Retinal pigment epithelial cell (primary cell): ENCODE data around the gene MCU.
"Not testable (repeated sequence)": the region's sequence is repeated elsewhere in the genome, so short reads cannot be mapped to it uniquely, and the experiment has no call there.

Source experiments
- DNase-seq: peaks from one replicate; pipeline ENCODE4 v3.0.0-alpha.2; 2010; ENCODE audit warnings: low read depth
- H3K4me3 ChIP-seq: 2 replicates; pipeline ENCODE4 v1.5.1; 2011; ENCODE audit warnings: mild to moderate bottlenecking, low read length, control low read depth, moderate library complexity
- CTCF ChIP-seq: conservative IDR thresholded peaks from 2 replicates; pipeline ENCODE4 v1.5.1; 2011; ENCODE audit warnings: low read depth, low read length, control low read depth, inconsistent platforms

Gene MCU

GRCh38 chr10:72762042-72762441, 70.1 kb downstream of the MCU start:
- TF ChIP-seq CTCF = no peak
- DNase-seq = no peak
- no peak overlapping the region for H3K4me3 ChIP-seq

- H3K4me3 ChIP-seq = no peak overlapping the region
- no peak for TF ChIP-seq CTCF
- no peak for DNase-seq
Measured at GRCh38 chr10:72763201-72763600, 71.3 kb downstream of the MCU start.

GRCh38 chr10:72764151-72764550, 72.2 kb downstream of the MCU start:
- H3K4me3 ChIP-seq = no peak overlapping the region
- peak; percentile 43 for DNase-seq
- no peak for TF ChIP-seq CTCF

DNA sequence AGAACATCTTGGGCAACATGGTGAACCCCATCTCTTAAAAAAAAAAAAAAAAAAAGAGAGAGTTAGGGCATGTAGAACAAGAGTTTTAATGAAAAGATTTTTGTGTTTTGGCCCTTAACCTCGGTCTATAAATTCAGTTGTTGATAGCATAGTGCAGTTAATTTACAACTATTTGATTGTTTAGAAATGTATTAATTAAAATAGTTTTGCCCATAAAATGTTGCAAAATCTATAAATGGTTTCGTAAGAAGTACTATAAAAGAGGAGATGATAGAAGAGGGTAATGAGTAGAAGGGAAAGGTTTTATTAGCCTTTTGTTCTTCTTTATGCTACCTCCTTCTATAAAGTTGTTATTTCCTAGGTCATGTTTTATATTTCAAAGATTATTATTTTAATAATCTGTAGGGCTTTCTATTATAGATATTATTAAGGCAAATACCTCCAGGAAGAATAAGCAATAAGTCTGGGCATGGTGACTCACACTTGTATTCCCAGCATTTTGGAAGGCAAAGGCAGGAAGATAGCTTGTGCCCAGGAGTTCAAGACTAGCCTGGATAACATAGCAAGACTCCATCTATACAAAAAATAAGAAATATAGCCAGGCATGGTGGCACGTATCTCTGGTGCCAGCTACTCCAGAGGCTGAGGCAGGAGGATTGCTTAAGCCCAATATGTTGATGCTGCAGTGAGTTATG, 73.3 kb downstream of the MCU start:
- H3K4me3 ChIP-seq = no peak overlapping the region
- TF ChIP-seq CTCF = no peak
- no peak for DNase-seq

GRCh38 chr10:72771195-72771594, 79.3 kb downstream of the MCU start:
- H3K4me3 ChIP-seq, DNase-seq: not testable (repeated sequence)

DNA sequence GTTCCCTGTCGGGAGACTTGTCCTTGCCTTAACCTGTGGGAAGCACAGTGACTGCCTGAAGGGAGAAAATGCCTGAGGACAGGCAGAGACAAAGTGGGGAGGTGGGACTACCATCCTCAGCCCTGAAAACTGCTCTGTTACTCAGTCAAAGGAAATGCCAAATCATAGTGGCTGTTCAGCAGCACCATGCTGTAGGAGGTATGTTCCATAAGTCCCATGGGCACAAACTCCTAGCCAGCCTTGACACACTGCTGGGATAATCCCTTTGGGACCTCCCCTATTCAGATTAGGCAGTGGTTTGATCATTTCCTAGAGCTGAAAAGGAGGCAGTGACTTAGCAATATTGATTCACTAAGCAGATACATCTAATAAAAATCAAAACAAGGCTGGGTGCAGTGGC, 80.1 kb downstream of the MCU start:
- DNase-seq = no peak
- no peak for TF ChIP-seq CTCF
- no peak overlapping the region for H3K4me3 ChIP-seq

DNA sequence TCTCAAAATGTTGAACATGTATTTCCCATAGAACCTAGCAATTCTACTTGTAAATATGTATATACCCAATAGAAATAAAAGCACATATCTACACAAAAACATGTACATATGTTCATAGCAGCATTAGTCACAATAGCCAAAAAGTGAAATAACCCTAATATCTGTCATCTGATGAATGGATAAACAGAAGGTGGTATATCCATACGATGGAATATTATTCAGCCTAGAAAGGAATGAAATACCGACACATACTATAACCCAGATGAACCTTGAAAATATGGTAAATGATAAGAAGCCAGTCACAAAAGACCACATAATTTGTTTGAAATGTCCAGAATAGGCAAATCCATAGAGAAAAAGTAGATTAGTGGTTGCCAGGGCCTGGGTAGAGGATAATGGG, 87.9 kb downstream of the MCU start:
- H3K4me3 ChIP-seq = no peak overlapping the region
- TF ChIP-seq CTCF = no peak
- DNase-seq = no peak
